ENCODE results near the gene ERICH4. TPM values are rescaled to one million over a fixed set of nuclear protein-coding genes. Genes with fewer than 3 reads are reported as not detected.
A peak's percentile ranks its signal among the peaks of the same experiment; 100 is the strongest.
"Not testable (repeated sequence)": the region's sequence is repeated elsewhere in the genome, so short reads cannot be mapped to it uniquely, and the experiment has no call there.

The ERICH4 gene
- polyA plus RNA-seq, 6 donors from 2014 or later, result not detected

GRCh38 chr19:41431426-41432386 lies 11.2 kb upstream of the ERICH4 start:
- no peak overlapping the region for H3K4me3 Mint-ChIP-seq
- H3K27me3 Mint-ChIP-seq, result no peaks in the 10 kb centered on the region
- no peaks in the 10 kb centered on the region for H3K9me3 Mint-ChIP-seq
- peaks cover 12 to 24% of the 10 kb centered on the region in 2 donors for H3K36me3 Mint-ChIP-seq
- ATAC-seq (ENCODE audit: low read depth in 2 of 2) (no peak), DNase-seq (no peak)
- H3K27ac Mint-ChIP-seq, result no peak overlapping the region
- peaks cover 20 to 30% (median 21%) of the 10 kb centered on the region in 3 donors for H3K4me1 Mint-ChIP-seq

GRCh38 chr19:41433171-41433570 lies 9.8 kb upstream of the ERICH4 start:
- Mint-ChIP-seq H3K4me3 (no peak overlapping the region), H3K9me3 (no peaks in the 10 kb centered on the region), H3K4me1 (peaks cover 12 to 22% (median 15%) of the 10 kb centered on the region in 3 donors), H3K36me3 (peaks cover 12 to 31% of the 10 kb centered on the region in 2 donors), H3K27me3 (no peaks in the 10 kb centered on the region), H3K27ac (no peak overlapping the region)
- ATAC-seq (ENCODE audit: low read depth in 2 of 2) (no peak), DNase-seq (no peak)

GRCh38 chr19:41434450-41434849 lies 8.5 kb upstream of the ERICH4 start:
- Mint-ChIP-seq H3K4me3 (peak overlapping the region in 1 of 8 donors; percentile 59), H3K36me3 (peaks cover 12 to 31% of the 10 kb centered on the region in 2 donors), H3K4me1 (peaks cover 7 to 22% (median 8%) of the 10 kb centered on the region in 3 donors), H3K27ac (peak overlapping the region in 2 of 6 donors; percentile 3 to 56), H3K9me3 (no peaks in the 10 kb centered on the region), H3K27me3 (no peaks in the 10 kb centered on the region)
- no peak for DNase-seq
- ATAC-seq (ENCODE audit: low read depth in 2 of 2), result no peak

DNA sequence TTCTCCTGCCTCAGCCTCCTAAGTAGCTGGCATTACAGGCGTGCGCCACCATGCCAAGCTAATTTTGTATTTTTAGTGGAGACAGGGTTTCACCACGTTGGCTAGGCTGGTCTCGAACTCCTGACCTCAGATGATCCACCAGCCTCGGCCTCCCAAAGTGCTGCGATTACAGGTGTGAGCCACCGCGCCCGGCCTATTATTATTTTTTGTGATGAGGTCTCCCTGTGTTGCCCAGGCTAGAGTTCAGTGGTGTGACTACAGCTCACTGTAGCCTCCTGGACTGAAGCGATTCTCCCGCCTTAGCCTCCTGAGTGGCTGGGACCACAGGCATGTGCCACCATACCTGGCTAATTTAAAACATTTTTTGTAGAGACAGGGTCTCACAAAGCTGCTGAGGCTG lies 7.6 kb upstream of the ERICH4 start:
- not testable (repeated sequence) for H3K27ac Mint-ChIP-seq

GRCh38 chr19:41435936-41436673 lies 6.9 kb upstream of the ERICH4 start:
- ATAC-seq (ENCODE audit: low read depth in 2 of 2) (no peak), DNase-seq (no peak)
- Mint-ChIP-seq H3K9me3 (no peaks in the 10 kb centered on the region), H3K4me1 (peaks cover 6 to 29% (median 13%) of the 10 kb centered on the region in 3 donors), H3K27ac (no peak overlapping the region), H3K27me3 (no peaks in the 10 kb centered on the region), H3K36me3 (peaks cover 9 to 31% of the 10 kb centered on the region in 2 donors), H3K4me3 (peak overlapping the region in 1 of 8 donors; percentile 56)

More for the DNA sequence above, 7.6 kb upstream of the ERICH4 start:
- not testable (repeated sequence) for DNase-seq; H3K4me3 Mint-ChIP-seq; H3K27me3 Mint-ChIP-seq; ATAC-seq (ENCODE audit: low read depth in 2 of 2); H3K9me3 Mint-ChIP-seq
- Mint-ChIP-seq H3K36me3 (peaks cover 12 to 31% of the 10 kb centered on the region in 2 donors), H3K4me1 (peaks cover 7 to 24% (median 8%) of the 10 kb centered on the region in 3 donors)

DNA sequence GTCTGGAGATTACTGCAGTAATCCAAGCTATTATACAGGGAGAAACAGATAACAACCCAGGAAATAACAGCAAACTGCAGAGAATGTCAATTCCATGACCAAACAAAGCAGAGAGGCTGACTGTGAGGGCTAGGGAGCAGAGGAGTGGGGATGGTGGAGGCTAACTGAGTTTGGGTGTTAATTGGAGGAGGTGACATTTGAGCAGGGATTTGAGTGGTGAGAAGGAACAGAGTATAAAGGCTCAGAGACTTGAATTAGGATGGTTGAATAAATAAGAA lies 6.3 kb upstream of the ERICH4 start:
- H3K4me3 Mint-ChIP-seq, result peak overlapping the region in 3 of 8 donors; percentile 4 to 22 (median 9)
- H3K9me3 Mint-ChIP-seq, result no peaks in the 10 kb centered on the region
- peaks cover 6 to 29% (median 13%) of the 10 kb centered on the region in 3 donors for H3K4me1 Mint-ChIP-seq
- peaks cover 8 to 27% of the 10 kb centered on the region in 2 donors for H3K36me3 Mint-ChIP-seq
- no peak for ATAC-seq (ENCODE audit: low read depth in 2 of 2)
- no peak for DNase-seq
- peak overlapping the region in 1 of 6 donors; percentile 68 for H3K27ac Mint-ChIP-seq
- no peaks in the 10 kb centered on the region for H3K27me3 Mint-ChIP-seq

- no peak for DNase-seq
- Mint-ChIP-seq H3K27ac (peak overlapping the region in 3 of 6 donors; percentile 11 to 93 (median 27)), H3K9me3 (no peaks in the 10 kb centered on the region), H3K36me3 (peaks cover 0 to 15% of the 10 kb centered on the region in 2 donors), H3K4me1 (peaks cover 6 to 25% (median 13%) of the 10 kb centered on the region in 3 donors), H3K4me3 (peak overlapping the region in 3 of 8 donors; percentile 7 to 60 (median 17)), H3K27me3 (peaks cover under 1 to 2% (median 2%) of the 10 kb centered on the region in 3 donors)
- no peak for ATAC-seq (ENCODE audit: low read depth in 2 of 2)
These were observed 4.9 kb upstream of the ERICH4 start for GRCh38 chr19:41437944-41438574.

- peak within 1 kb of the TSS in 3 of 6 donors; percentile 33 to 90 (median 61) for H3K27ac Mint-ChIP-seq
These were observed 3.3 kb upstream of the ERICH4 start, which contains the start of gene DMAC2 for GRCh38 chr19:41439441-41440222. DMAC2 (minus strand) TSS chr19:41439912; CDS start chr19:41439899, 13 bp downstream.

DNA sequence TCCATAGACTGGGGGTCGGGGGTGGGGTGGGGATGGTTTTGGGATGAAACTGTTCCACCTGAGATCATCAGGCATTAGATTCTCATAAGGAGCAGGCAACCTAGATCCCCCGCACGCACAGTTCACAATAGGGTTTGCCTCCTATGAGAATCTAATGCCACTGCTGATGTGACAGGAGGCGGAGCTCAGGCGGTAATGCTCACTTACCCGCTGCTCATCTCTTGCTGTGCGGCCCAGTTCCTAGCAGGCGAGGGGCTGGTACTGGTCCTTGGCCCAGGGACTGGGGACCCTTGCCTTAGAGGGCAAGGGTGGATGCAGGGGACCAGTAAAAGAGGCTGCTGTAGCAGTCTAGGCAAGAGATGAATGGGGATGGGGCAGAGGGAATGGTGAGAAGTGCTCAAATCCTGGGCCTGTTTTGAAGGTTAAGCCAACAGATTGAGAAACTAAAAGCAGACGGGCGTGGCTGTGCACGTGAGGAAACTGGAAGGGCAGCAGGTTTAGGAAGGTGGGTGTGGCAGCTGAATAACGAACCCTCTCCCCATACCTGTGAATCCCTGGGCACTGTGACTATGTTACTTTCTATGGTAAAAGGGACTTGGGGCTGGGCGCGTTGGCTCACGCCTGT lies 1.5 kb upstream of the ERICH4 start:
- H3K36me3 Mint-ChIP-seq, result peaks cover 0 to 7% of the 10 kb centered on the region in 2 donors
- H3K27me3 Mint-ChIP-seq, result peaks cover 9 to 26% (median 17%) of the 10 kb centered on the region in 3 donors
- peak overlapping the region in 3 of 8 donors; percentile 16 to 68 (median 37) for H3K4me3 Mint-ChIP-seq
- DNase-seq, result no peak
- H3K27ac Mint-ChIP-seq, result peak overlapping the region in 1 of 6 donors; percentile 56
- H3K4me1 Mint-ChIP-seq, result peaks cover 6 to 24% (median 13%) of the 10 kb centered on the region in 3 donors
- no peaks in the 10 kb centered on the region for H3K9me3 Mint-ChIP-seq
- ATAC-seq (ENCODE audit: low read depth in 2 of 2), result no peak

More at GRCh38 chr19:41439441-41440222, 3.3 kb upstream of the ERICH4 start, which contains the start of gene DMAC2:
- Mint-ChIP-seq H3K9me3 (no peaks in the 10 kb centered on the region), H3K4me3 (peak within 1 kb of the TSS in 4 of 8 donors; percentile 5 to 68 (median 32)), H3K36me3 (peaks cover 0 to 9% of the 10 kb centered on the region in 2 donors), H3K4me1 (peaks cover 6 to 25% (median 13%) of the 10 kb centered on the region in 3 donors), H3K27me3 (peaks cover 9 to 17% (median 16%) of the 10 kb centered on the region in 3 donors)
- peak; percentile 86 for DNase-seq
- ATAC-seq (ENCODE audit: low read depth in 2 of 2), result peak; percentile 98 to 99

GRCh38 chr19:41443813-41444455 lies 978 bp downstream of the ERICH4 start:
- peak overlapping the region in 2 of 6 donors; percentile 3 to 7 for H3K27ac Mint-ChIP-seq
- no peaks in the 10 kb centered on the region for H3K36me3 Mint-ChIP-seq
- peaks cover 9 to 39% (median 17%) of the 10 kb centered on the region in 3 donors for H3K27me3 Mint-ChIP-seq
- ATAC-seq (ENCODE audit: low read depth in 2 of 2) (no peak), DNase-seq (no peak)
- H3K4me3 Mint-ChIP-seq, result no peak overlapping the region
- peaks cover 6 to 11% (median 10%) of the 10 kb centered on the region in 3 donors for H3K4me1 Mint-ChIP-seq
- no peaks in the 10 kb centered on the region for H3K9me3 Mint-ChIP-seq

- Mint-ChIP-seq H3K27ac (no peak overlapping the region), H3K9me3 (no peaks in the 10 kb centered on the region), H3K36me3 (no peaks in the 10 kb centered on the region), H3K4me3 (no peak overlapping the region), H3K27me3 (peaks cover 9 to 45% (median 17%) of the 10 kb centered on the region in 3 donors), H3K4me1 (peaks cover 17 to 20% (median 18%) of the 10 kb centered on the region in 3 donors)
- no peak for ATAC-seq (ENCODE audit: low read depth in 2 of 2)
- DNase-seq, result no peak
These were observed 2.6 kb downstream of the ERICH4 start for GRCh38 chr19:41445575-41445974.
